Ovary (tissue), 3 donors: ENCODE results near the gene COQ8B.

Experiments
- CTCF ChIP-seq, 3 donors: fragments of 450-650 bp in 2 of 3; fragments of 200-600 bp in 1 of 3; IDR thresholded peaks; one replicate each; pipeline versions ENCODE4 v1.5.1 to v1.8.0; 2016 to 2022; ENCODE audit warnings: antibody characterized with exemption in 3 of 3, mild to moderate bottlenecking in 1 of 3
- EP300 ChIP-seq: sonication (generic); formaldehyde crosslinking; IDR thresholded peaks from one replicate; pipeline ENCODE4 v1.6.1; 2017; ENCODE audit warnings: antibody characterized with exemption
- POLR2A ChIP-seq: fragments of 450-650 bp; IDR thresholded peaks from one replicate; pipeline ENCODE4 v1.6.1; 2017; ENCODE audit warnings: antibody characterized with exemption, mild to moderate bottlenecking, moderate library complexity
- donor health status: DM: no; HTN: no; CAD: no.

GRCh38 chr19:40740747-40741146 lies 24.1 kb upstream of the COQ8B start:
- TF ChIP-seq CTCF (IDR thresholded peaks at IDR 0.05) = no peak
- no peak for TF ChIP-seq POLR2A
- no peak for TF ChIP-seq EP300
